ENCODE measurements around the gene KRIT1.

GRCh38 chr7:92150450-92151017 lies 95.2 kb downstream of the KRIT1 start:
- TF ChIP-seq POLR2AphosphoS5 (IDR thresholded peaks at IDR 0.05; ENCODE audit: insufficient read depth, low read depth, low read length) (no peak), POLR2A (IDR thresholded peaks at IDR 0.05; ENCODE audit: low read depth, low read length) (no peak), CTCF (IDR thresholded peaks at IDR 0.05; ENCODE audit: extremely low read depth in 1 of 2, insufficient read depth in 1 of 2, low read depth in 1 of 2, low read length in 2 of 2) (no peak), JUN (IDR thresholded peaks at IDR 0.05; ENCODE audit: borderline replicate concordance, insufficient read depth, insufficient read length, low read depth) (no peak), MYC (IDR thresholded peaks at IDR 0.05; ENCODE audit: low read depth, low read length) (no peak)
